ENCODE results near the gene ASB13. TPM values are rescaled to one million over a fixed set of nuclear protein-coding genes. Genes with fewer than 3 reads are reported as not detected.

The ASB13 gene
- total RNA-seq, 1 experiment from 2014 or later, result 18.4 TPM

- in situ Hi-C loops (cut with HindIII; ENCODE audit: low pct_unique_long_range_greater_than_20kb, low sequenced_read_pairs), result no loop called here
- DNase-seq (ENCODE audit: low read depth, low spot score) (no peak), ATAC-seq (no peak)
- ChIA-PET CTCF (no interaction called here), POLR2A (no interaction called here)
- no peak for TF ChIP-seq TCF7L2 (IDR thresholded peaks at IDR 0.05; ENCODE audit: low read depth, low read length)
- TF ChIP-seq REST (IDR thresholded peaks at IDR 0.05; ENCODE audit: insufficient read depth in 1 of 2, low read depth in 2 of 2, low read length in 1 of 2), result no peak
- TF ChIP-seq SIN3A (IDR thresholded peaks at IDR 0.05; ENCODE audit: borderline replicate concordance, insufficient read depth, low read depth, low read length), result no peak
- TF ChIP-seq CTCF (IDR thresholded peaks at IDR 0.05), result no peak
- TF ChIP-seq POLR2AphosphoS5 (IDR thresholded peaks at IDR 0.05; ENCODE audit: low read depth, low read length), result no peak
- no peaks in the 10 kb centered on the region for H3K27me3 ChIP-seq (ENCODE audit: control insufficient read depth, insufficient read depth, low read length)
- H3K27ac ChIP-seq (ENCODE audit: low read length), result no peak overlapping the region
- H3K36me3 ChIP-seq (ENCODE audit: control insufficient read depth, insufficient read depth, low read length), result no peaks in the 10 kb centered on the region
- no peaks in the 10 kb centered on the region for H3K9me3 ChIP-seq (ENCODE audit: control insufficient read depth, insufficient read depth, low read depth, low read length)
- intact Hi-C loops (cut with micrococcal nuclease; ENCODE audit: unreplicated experiment), result no loop called here
- no peaks in the 10 kb centered on the region; the same call in 1 of the 2 replicates for H3K4me1 ChIP-seq (ENCODE audit: control insufficient read depth, insufficient read depth, low read length)
- H3K4me3 ChIP-seq (ENCODE audit: low read depth in 2 of 2, low read length in 2 of 2), result no peak overlapping the region
- no TSS peak for BruUV-seq (replicated peaks)
Observed at GRCh38 chr10:5608608-5609220, 57.7 kb downstream of the ASB13 start.

GRCh38 chr10:5607594-5607993, 58.8 kb downstream of the ASB13 start:
- no peaks in the 10 kb centered on the region for H3K9me3 ChIP-seq (ENCODE audit: control insufficient read depth, insufficient read depth, low read depth, low read length)
- no peaks in the 10 kb centered on the region for H3K36me3 ChIP-seq (ENCODE audit: control insufficient read depth, insufficient read depth, low read length)
- no TSS peak for BruUV-seq (replicated peaks)
- DNase-seq (ENCODE audit: low read depth, low spot score), result no peak
- no peak for ATAC-seq
- TF ChIP-seq POLR2AphosphoS5 (IDR thresholded peaks at IDR 0.05; ENCODE audit: low read depth, low read length) (no peak), TCF7L2 (IDR thresholded peaks at IDR 0.05; ENCODE audit: low read depth, low read length) (no peak), CTCF (IDR thresholded peaks at IDR 0.05) (no peak), REST (IDR thresholded peaks at IDR 0.05; ENCODE audit: insufficient read depth in 1 of 2, low read depth in 2 of 2, low read length in 1 of 2) (no peak), SIN3A (IDR thresholded peaks at IDR 0.05; ENCODE audit: borderline replicate concordance, insufficient read depth, low read depth, low read length) (no peak)
- H3K4me3 ChIP-seq (ENCODE audit: low read depth in 2 of 2, low read length in 2 of 2), result no peak overlapping the region
- no peaks in the 10 kb centered on the region for H3K27me3 ChIP-seq (ENCODE audit: control insufficient read depth, insufficient read depth, low read length)
- CTCF ChIA-PET, result no interaction called here
- no peaks in the 10 kb centered on the region; the same call in 1 of the 2 replicates for H3K4me1 ChIP-seq (ENCODE audit: control insufficient read depth, insufficient read depth, low read length)
- in situ Hi-C loops (cut with HindIII; ENCODE audit: low pct_unique_long_range_greater_than_20kb, low sequenced_read_pairs) (no loop called here), intact Hi-C loops (cut with micrococcal nuclease; ENCODE audit: unreplicated experiment) (no loop called here)
- no peak overlapping the region for H3K27ac ChIP-seq (ENCODE audit: low read length)
- POLR2A ChIA-PET, result no interaction called here
